GM20000 (cell line): Measurements from ENCODE around the gene RGS8.
"Not testable (repeated sequence)": the region's sequence is repeated elsewhere in the genome, so short reads cannot be mapped to it uniquely, and the experiment has no call there.

Experiments
- DNase-seq: peaks from one replicate; pipeline ENCODE4 v3.0.0; 2012; ENCODE audit warnings: low spot score
- CTCF ChIP-seq: IDR thresholded peaks from 2 replicates; pipeline ENCODE4 v1.5.1; 2012; ENCODE audit warnings: mild to moderate bottlenecking, control low read depth; ENCODE audit errors: extremely low read depth, missing control alignments

The RGS8 gene

GRCh38 chr1:182702826-182703524, 18.6 kb upstream of the RGS8 start:
- no peak for DNase-seq
- TF ChIP-seq CTCF, result no peak

- DNase-seq, result no peak
Observed at GRCh38 chr1:182700351-182700709, 15.9 kb upstream of the RGS8 start.

GRCh38 chr1:182699393-182700350, 15.3 kb upstream of the RGS8 start:
- no peak for DNase-seq
- no peak for TF ChIP-seq CTCF

More at GRCh38 chr1:182700351-182700709, 15.9 kb upstream of the RGS8 start:
- TF ChIP-seq CTCF, result no peak

GRCh38 chr1:182698971-182699370, 14.6 kb upstream of the RGS8 start:
- no peak for TF ChIP-seq CTCF
- DNase-seq, result no peak

GRCh38 chr1:182693139-182693538, 8.8 kb upstream of the RGS8 start:
- DNase-seq, result not testable (repeated sequence)

- TF ChIP-seq CTCF, result no peak
- DNase-seq, result no peak
Observed at GRCh38 chr1:182690886-182691443, 6.6 kb upstream of the RGS8 start.

GRCh38 chr1:182688436-182689205, 4.2 kb upstream of the RGS8 start:
- no peak for DNase-seq
- no peak for TF ChIP-seq CTCF
